B cell (primary cell): ENCODE data around the gene ATG2A. TPM values are rescaled to one million over a fixed set of nuclear protein-coding genes. Genes with fewer than 3 reads are reported as not detected.

Experiments used
- ATAC-seq: fragments of 200-7000 bp; cut with Tn5 transposase; one replicate; pipeline ENCODE4 v1.10.0; 2021; ENCODE audit warnings: low read depth, mild to moderate bottlenecking, moderate number of reproducible peaks, moderate library complexity
- CTCF ChIA-PET: fragments of 350-600 bp; sonication (Branson Sonifier 250); formaldehyde crosslinking; loops from one replicate; lab custom pipeline; 2021; ENCODE audit warnings: antibody characterized with exemption, inconsistent platforms; lab: Charles Lee
- POLR2A ChIA-PET: fragments of 350-600 bp; sonication (Branson Sonifier 250); formaldehyde crosslinking; loops from one replicate; lab custom pipeline; 2021; ENCODE audit warnings: antibody characterized with exemption; lab: Charles Lee
- DNase-seq: peaks from one replicate; pipeline ENCODE4 v3.0.0; 2013
- H2AFZ ChIP-seq: 2 replicates; pipeline ENCODE4 v1.6.1; 2012; ENCODE audit warnings: mild to moderate bottlenecking, low read depth, low read length; ENCODE audit not compliant: insufficient read depth, poor library complexity, severe bottlenecking
- H3K27ac ChIP-seq, 2 donors: 1 replicate in 1 of 2; 2 replicates in 1 of 2; pipeline ENCODE4 v1.5.1; 2012 to 2013; ENCODE audit warnings: low read length in 2 of 2, mild to moderate bottlenecking in 2 of 2, moderate library complexity in 1 of 2
- H3K27me3 ChIP-seq, 4 experiments: fragments of 200-600 bp in 1 of 4; sonication (generic) in 1 of 4; replicated peaks in 1 of 4; 1 replicate in 2 of 4; 2 replicates in 2 of 4; pipeline versions ENCODE4 v1.6.1 to v1.7.0; 2013 to 2016; ENCODE audit warnings: low read length in 3 of 4, mild to moderate bottlenecking in 2 of 4, mixed read lengths in 1 of 4, moderate library complexity in 1 of 4; ENCODE audit not compliant: insufficient read depth in 4 of 4, control insufficient read depth in 3 of 4; ENCODE audit errors: control extremely low read depth in 1 of 4
- H3K36me3 ChIP-seq, 2 experiments: replicated peaks in 1 of 2; 1 replicate in 1 of 2; 2 replicates in 1 of 2; pipeline versions ENCODE4 v1.6.1 to v1.7.1; 2013; ENCODE audit warnings: low read length in 1 of 2; ENCODE audit not compliant: insufficient read depth in 2 of 2, control insufficient read depth in 1 of 2; ENCODE audit errors: control extremely low read depth in 1 of 2, extremely low read depth in 1 of 2
- H3K4me1 ChIP-seq, 2 donors: fragments of 200-600 bp in 1 of 2; sonication (generic) in 1 of 2; 1 replicate in 1 of 2; 2 replicates in 1 of 2; pipeline versions ENCODE4 v1.5.1 to v1.6.1; 2013 to 2017; ENCODE audit warnings: low read length in 2 of 2; ENCODE audit not compliant: control insufficient read depth in 2 of 2, insufficient read depth in 2 of 2
- H3K4me2 ChIP-seq: replicated peaks from 2 replicates; pipeline ENCODE3; 2012; ENCODE audit warnings: mild to moderate bottlenecking, low read depth, low read length; ENCODE audit not compliant: poor library complexity, severe bottlenecking
- H3K4me3 ChIP-seq, 5 experiments: fragments of 200-600 bp in 1 of 5; sonication (generic) in 1 of 5; 1 replicate in 3 of 5; 2 replicates in 2 of 5; pipeline versions ENCODE4 v1.5.1 to v1.7.0; 2011 to 2016; ENCODE audit warnings: low read length in 4 of 5, mild to moderate bottlenecking in 4 of 5, low read depth in 2 of 5, control low read depth in 1 of 5, moderate library complexity in 1 of 5; ENCODE audit not compliant: insufficient read depth in 1 of 5; ENCODE audit errors: control extremely low read depth in 1 of 5, extremely low read depth in 1 of 5
- H3K79me2 ChIP-seq: fragments of 200-600 bp; sonication (generic); one replicate; pipeline ENCODE4 v1.6.0; 2016; ENCODE audit warnings: low read length; ENCODE audit not compliant: control insufficient read depth, insufficient read depth
- H3K9ac ChIP-seq: fragments of 200-600 bp; sonication (generic); 2 replicates; pipeline ENCODE4 v1.6.1; 2017; ENCODE audit warnings: mild to moderate bottlenecking, low read length, moderate library complexity
- H3K9me3 ChIP-seq, 3 donors: one replicate each; pipeline versions ENCODE4 v1.6.1 to v1.7.1; 2013; ENCODE audit warnings: low read length in 2 of 3; ENCODE audit not compliant: control insufficient read depth in 2 of 3, insufficient read depth in 1 of 3; ENCODE audit errors: control extremely low read depth in 1 of 3
- H4K20me1 ChIP-seq: 2 replicates; pipeline ENCODE4 v1.6.0; 2012; ENCODE audit warnings: mild to moderate bottlenecking, low read length; ENCODE audit not compliant: insufficient read depth, control insufficient read depth, poor library complexity, severe bottlenecking
- H3K27ac Mint-ChIP-seq: one replicate; pipeline ENCODE4 v1.8.0; 2021; ENCODE audit warnings: mixed read lengths
- H3K27me3 Mint-ChIP-seq: one replicate; pipeline ENCODE4 v1.8.0; 2021; ENCODE audit warnings: mixed read lengths
- H3K4me1 Mint-ChIP-seq: one replicate; pipeline ENCODE4 v1.8.0; 2021; ENCODE audit warnings: mixed read lengths
- H3K4me3 Mint-ChIP-seq: one replicate; pipeline ENCODE4 v1.8.0; 2021; ENCODE audit warnings: mixed read lengths
- H3K9me3 Mint-ChIP-seq: one replicate; pipeline ENCODE4 v1.8.0; 2022; ENCODE audit warnings: mixed read lengths; ENCODE audit not compliant: insufficient read depth
- EZH2 ChIP-seq: IDR thresholded peaks from 2 replicates; pipeline ENCODE4 v1.6.1; 2012; ENCODE audit warnings: borderline replicate concordance, low read depth, mild to moderate bottlenecking, moderate library complexity, low read length; ENCODE audit not compliant: insufficient read depth, poor library complexity, severe bottlenecking
- WGBS: methylation state at CpG from one replicate; pipeline ENCODE4 v1.1.5; 2013; ENCODE audit warnings: missing lambda C conversion rate; ENCODE audit not compliant: insufficient coverage; 5-methylcytosine and 5-hydroxymethylcytosine counted together
- intact Hi-C: fragments of 100-400 bp; cut with micrococcal nuclease; formaldehyde crosslinking; loops from one replicate; pipeline ENCODE4 v1.10.0; 2022
- polyA plus RNA-seq: library from polyadenylated mRNA; depleted of rRNA; stranded (reverse); fragments of >200 nt; gene quantifications from 2 replicates; pipeline ENCODE4 v1.2.3, GENCODE V29; 2012
- total RNA-seq, 2 donors: library from RNA; stranded (reverse); fragments of 120-200 nt in 1 of 2; gene quantifications; 1 replicate in 1 of 2; 2 replicates in 1 of 2; pipeline versions ENCODE4 v1.2.3 to v1.2.4, GENCODE V29; 2013 to 2022
- TF ChIP-seq, protein P1 (sequence below): fragments of 200-600 bp; IDR thresholded peaks from one replicate; pipeline ENCODE4 v1.8.0; 2022; ENCODE audit warnings: antibody characterized with exemption, mild to moderate bottlenecking

Gene ATG2A
- total and polyA plus RNA-seq, 2 donors (not counting 1 experiment from before 2014, with no cell fraction given), result 24.3 to 38.6 TPM

DNA sequence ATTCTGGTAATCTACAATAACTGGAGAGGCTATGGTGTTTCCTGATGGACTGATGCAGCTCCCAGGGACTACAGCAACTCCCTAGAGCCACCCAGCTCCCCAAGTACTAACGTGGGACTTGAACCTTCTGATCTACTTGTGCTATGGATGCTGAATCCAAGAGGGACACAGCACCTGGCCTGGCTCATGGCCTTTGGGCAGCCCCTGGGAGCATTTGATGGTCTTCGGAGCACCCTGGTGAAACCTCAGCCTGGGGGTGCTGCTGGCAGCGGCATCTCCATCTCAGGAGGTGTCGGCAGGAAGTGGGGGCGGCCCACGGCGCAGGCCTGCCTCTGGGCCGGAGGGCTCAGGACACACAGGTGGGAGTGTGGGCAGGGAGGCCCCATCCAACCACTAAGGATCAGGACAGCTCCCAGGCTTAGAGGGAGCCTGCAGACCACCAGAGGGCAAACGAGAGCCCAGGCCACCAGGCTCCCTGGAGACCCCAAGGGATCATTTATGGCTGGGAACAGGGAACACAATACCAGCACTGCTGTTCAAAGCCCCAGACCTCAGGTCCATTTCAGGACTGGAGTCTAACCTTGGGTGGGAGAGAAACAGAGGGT lies 47.3 kb downstream of the ATG2A start:
- 46% methylated on average over 5 of the region's 9 CpGs for WGBS
- Mint-ChIP-seq H3K27me3 (no peaks in the 10 kb centered on the region), H3K27ac (peak overlapping the region; percentile 67), H3K4me1 (peaks cover 89% of the 10 kb centered on the region), H3K9me3 (no peaks in the 10 kb centered on the region), H3K4me3 (peak overlapping the region; percentile 79)
- Histone ChIP-seq H4K20me1 (peaks cover 74% of the 10 kb centered on the region), H3K36me3 (peaks cover 0 to 71% of the 10 kb centered on the region in 2 experiments), H3K9ac (peak overlapping the region; percentile 25), H3K4me1 (peaks cover 85 to 96% of the 10 kb centered on the region in 2 donors), H3K27me3 (no peaks in the 10 kb centered on the region), H3K9me3 (peaks cover 0 to 5% (median 0%) of the 10 kb centered on the region in 3 donors), H2AFZ (no peak overlapping the region), H3K27ac (peak overlapping the region; percentile 37 to 46), H3K4me3 (peak overlapping the region in 3 of 5 experiments; percentile 4 to 37 (median 17)), H3K79me2 (peaks cover 100% of the 10 kb centered on the region), H3K4me2 (peak overlapping the region; percentile 60)
- ChIA-PET CTCF (interaction anchor here (0.8 to 29.2 kb wide), 6 partner anchors 10 to 102 kb away, joined by 3 to 1254 read pairs (median 12); partner anchors contain the start of genes CDC42BPG and EHD1), POLR2A (interaction anchor here (0.9 to 10.5 kb wide), 3 partner anchors 11 to 126 kb away, joined by 3 to 150 read pairs (median 4); partner anchors contain the start of gene RASGRP2)
- peak; percentile 37 for DNase-seq
- no peak for ATAC-seq
- TF ChIP-seq, protein P1, sequence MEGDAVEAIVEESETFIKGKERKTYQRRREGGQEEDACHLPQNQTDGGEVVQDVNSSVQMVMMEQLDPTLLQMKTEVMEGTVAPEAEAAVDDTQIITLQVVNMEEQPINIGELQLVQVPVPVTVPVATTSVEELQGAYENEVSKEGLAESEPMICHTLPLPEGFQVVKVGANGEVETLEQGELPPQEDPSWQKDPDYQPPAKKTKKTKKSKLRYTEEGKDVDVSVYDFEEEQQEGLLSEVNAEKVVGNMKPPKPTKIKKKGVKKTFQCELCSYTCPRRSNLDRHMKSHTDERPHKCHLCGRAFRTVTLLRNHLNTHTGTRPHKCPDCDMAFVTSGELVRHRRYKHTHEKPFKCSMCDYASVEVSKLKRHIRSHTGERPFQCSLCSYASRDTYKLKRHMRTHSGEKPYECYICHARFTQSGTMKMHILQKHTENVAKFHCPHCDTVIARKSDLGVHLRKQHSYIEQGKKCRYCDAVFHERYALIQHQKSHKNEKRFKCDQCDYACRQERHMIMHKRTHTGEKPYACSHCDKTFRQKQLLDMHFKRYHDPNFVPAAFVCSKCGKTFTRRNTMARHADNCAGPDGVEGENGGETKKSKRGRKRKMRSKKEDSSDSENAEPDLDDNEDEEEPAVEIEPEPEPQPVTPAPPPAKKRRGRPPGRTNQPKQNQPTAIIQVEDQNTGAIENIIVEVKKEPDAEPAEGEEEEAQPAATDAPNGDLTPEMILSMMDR, result peak; percentile 23
- TF ChIP-seq EZH2, result no peak
- intact Hi-C loops, result no loop called here
